Adrenal gland (tissue), 12 donors: ENCODE data around the gene SIAH3. TPM values are rescaled to one million over a fixed set of nuclear protein-coding genes. Genes with fewer than 3 reads are reported as not detected.

Experiments
- DNase-seq, 7 donors: peaks; one replicate each; pipeline ENCODE4 v3.0.0-alpha.2; 2019 to 2020
- H3K27ac ChIP-seq, 5 donors: fragments of 200-600 bp; sonication (generic) in 4 of 5; 1 replicate in 3 of 5; 2 replicates in 2 of 5; pipeline versions ENCODE4 v1.5.1 to v1.8.0; 2016 to 2020; ENCODE audit warnings: mild to moderate bottlenecking in 1 of 5
- H3K27me3 ChIP-seq: fragments of 200-600 bp; 2 replicates; pipeline ENCODE4 v1.8.0; 2021
- H3K36me3 ChIP-seq, 2 donors: fragments of 200-600 bp; replicated peaks in 1 of 2; 1 replicate in 1 of 2; 2 replicates in 1 of 2; pipeline versions ENCODE4 v1.5.1 to v1.8.0; 2018 to 2022
- H3K4me1 ChIP-seq, 2 donors: fragments of 200-600 bp; replicated peaks in 1 of 2; 1 replicate in 1 of 2; 2 replicates in 1 of 2; pipeline versions ENCODE4 v1.5.1 to v1.8.0; 2018 to 2021
- H3K4me3 ChIP-seq, 4 donors: fragments of 200-600 bp; sonication (generic) in 3 of 4; one replicate each; pipeline ENCODE4 v1.5.1; 2016 to 2018
- H3K9me3 ChIP-seq, 3 donors: fragments of 200-600 bp; sonication (generic) in 1 of 3; replicated peaks in 1 of 3; 1 replicate in 2 of 3; 2 replicates in 1 of 3; pipeline versions ENCODE4 v1.5.1 to v1.8.0; 2016 to 2021
- POLR2A ChIP-seq, 2 donors: fragments of 450-650 bp; IDR thresholded peaks; one replicate each; pipeline ENCODE4 v1.6.1; 2017; ENCODE audit warnings: antibody characterized with exemption in 2 of 2, mild to moderate bottlenecking in 2 of 2, moderate library complexity in 1 of 2
- WGBS, 4 donors: extraction: QIAGEN DNeasy Blood & Tissue Kit in 2 of 4; methylation state at CpG; one replicate each; pipeline versions ENCODE4 v1.1.5 to v1.1.7; 2013 to 2017; 5-methylcytosine and 5-hydroxymethylcytosine counted together
- intact Hi-C, 2 donors: fragments of 100-400 bp; cut with DNase I; formaldehyde crosslinking; loops; one replicate each; pipeline versions ENCODE4 v1.14.1 to v1.15.0; 2022 to 2023
- polyA plus RNA-seq, 3 donors: library from polyadenylated mRNA; stranded (reverse); fragments of 200-250 nt in 2 of 3; fragments of 350-450 nt in 1 of 3; fragmentation: Illumina TruSeq in 1 of 3; extraction: RNeasy Lipid Tissue Mini Kit (QIAGEN cat#74804) in 1 of 3; gene quantifications; one replicate each; pipeline ENCODE4 v1.2.3, GENCODE V29; 2013 to 2014
- total RNA-seq, 9 donors: library from RNA; depleted of rRNA in 4 of 9; stranded (reverse); fragments of >200 nt in 4 of 9; fragments of 120-200 nt in 1 of 9; fragmentation: NEBNext Ultra II Directional in 1 of 9; extraction: Animal tissue kit (Norgen Biotek cat#: 25700) in 1 of 9; gene quantifications; one replicate each; pipeline versions ENCODE4 v1.1.0 to v1.2.4, GENCODE V29; 2013 to 2023
- TF ChIP-seq, protein P1 (sequence below), 6 experiments: fragments of 450-650 bp in 4 of 6; fragments of 200-600 bp in 2 of 6; sonication (generic) in 1 of 6; IDR thresholded peaks; 1 replicate in 5 of 6; 2 replicates in 1 of 6; pipeline versions ENCODE4 v1.5.1 to v1.8.0; 2016 to 2021; ENCODE audit warnings: antibody characterized with exemption in 6 of 6, mild to moderate bottlenecking in 2 of 6, moderate library complexity in 1 of 6
- donor health status: healthy with polysubstance abuse.
- donor health status: Bipolar disorder and iron deficiency.
- donor health status: DM: yes; HTN: yes; CAD: no.
- donor health status: DM: no; HTN: no; CAD: no.
- donor health status: DM: no; HTN: no; CAD: no.
- donor health status: DM: yes; HTN: yes; CAD: no.

SIAH3 gene
- total and polyA plus RNA-seq, 12 donors, result 0.03 to 0.64 (median 0.24) TPM

DNA sequence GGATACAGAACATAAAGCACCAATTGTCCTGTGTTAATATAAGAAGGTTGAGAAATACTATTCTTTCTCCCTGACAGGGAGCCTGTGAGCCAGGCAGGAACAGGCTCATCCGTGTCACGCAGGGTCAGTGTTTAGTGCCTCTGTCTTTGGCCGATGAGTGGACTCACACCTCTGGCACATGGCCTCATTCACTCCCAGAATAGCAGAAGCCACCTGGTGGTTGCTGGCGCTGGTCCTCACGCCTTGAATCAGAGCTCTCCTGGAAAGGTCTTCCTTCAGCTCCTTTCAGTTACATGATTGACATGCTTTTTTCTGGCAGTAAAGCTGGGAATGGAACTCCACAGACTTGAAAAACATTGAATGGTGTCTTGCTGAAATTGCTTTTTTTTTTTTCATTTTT is 28.1 kb upstream of the SIAH3 start:
- Histone ChIP-seq H3K27me3 (no peaks in the 10 kb centered on the region), H3K36me3 (no peaks in the 10 kb centered on the region), H3K27ac (no peak overlapping the region), H3K9me3 (no peaks in the 10 kb centered on the region), H3K4me3 (no peak overlapping the region), H3K4me1 (no peaks in the 10 kb centered on the region)
- intact Hi-C loops, result no loop called here
- TF ChIP-seq, protein P1, sequence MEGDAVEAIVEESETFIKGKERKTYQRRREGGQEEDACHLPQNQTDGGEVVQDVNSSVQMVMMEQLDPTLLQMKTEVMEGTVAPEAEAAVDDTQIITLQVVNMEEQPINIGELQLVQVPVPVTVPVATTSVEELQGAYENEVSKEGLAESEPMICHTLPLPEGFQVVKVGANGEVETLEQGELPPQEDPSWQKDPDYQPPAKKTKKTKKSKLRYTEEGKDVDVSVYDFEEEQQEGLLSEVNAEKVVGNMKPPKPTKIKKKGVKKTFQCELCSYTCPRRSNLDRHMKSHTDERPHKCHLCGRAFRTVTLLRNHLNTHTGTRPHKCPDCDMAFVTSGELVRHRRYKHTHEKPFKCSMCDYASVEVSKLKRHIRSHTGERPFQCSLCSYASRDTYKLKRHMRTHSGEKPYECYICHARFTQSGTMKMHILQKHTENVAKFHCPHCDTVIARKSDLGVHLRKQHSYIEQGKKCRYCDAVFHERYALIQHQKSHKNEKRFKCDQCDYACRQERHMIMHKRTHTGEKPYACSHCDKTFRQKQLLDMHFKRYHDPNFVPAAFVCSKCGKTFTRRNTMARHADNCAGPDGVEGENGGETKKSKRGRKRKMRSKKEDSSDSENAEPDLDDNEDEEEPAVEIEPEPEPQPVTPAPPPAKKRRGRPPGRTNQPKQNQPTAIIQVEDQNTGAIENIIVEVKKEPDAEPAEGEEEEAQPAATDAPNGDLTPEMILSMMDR (IDR thresholded peaks at IDR 0.05), result peak in 4 of 6 experiments; percentile 22 to 41 (median 26)
- TF ChIP-seq POLR2A (IDR thresholded peaks at IDR 0.05), result no peak
- DNase-seq, result peak in 6 of 7 donors; percentile 12 to 78 (median 34)
- 24 to 55% (median 44%) methylated on average over 5 of the region's 5 CpGs for WGBS, 4 donors

DNA sequence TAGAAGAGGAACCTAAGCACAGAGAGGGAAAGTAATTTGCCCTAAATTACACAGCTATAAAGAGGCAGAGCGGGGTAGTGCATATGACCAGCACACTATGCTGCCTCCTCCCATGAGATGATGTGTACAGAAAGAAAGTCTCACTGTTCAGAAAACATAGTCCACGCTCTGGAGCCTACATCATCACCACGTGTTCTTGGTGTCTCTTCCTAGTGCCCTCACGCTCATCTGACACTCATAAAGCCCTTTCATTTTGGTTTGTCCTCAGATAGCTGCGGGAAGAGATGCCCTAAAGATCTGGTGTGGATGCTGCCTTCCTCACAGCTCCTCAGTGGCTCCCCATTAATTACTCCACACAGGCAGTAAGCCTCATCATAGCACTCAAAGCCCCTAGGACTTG is 27.4 kb upstream of the SIAH3 start:
- no peak for DNase-seq
- Histone ChIP-seq H3K4me1 (no peaks in the 10 kb centered on the region), H3K36me3 (no peaks in the 10 kb centered on the region), H3K9me3 (no peaks in the 10 kb centered on the region), H3K27ac (no peak overlapping the region), H3K4me3 (no peak overlapping the region), H3K27me3 (no peaks in the 10 kb centered on the region)
- WGBS, 4 donors, result 89 to 92% (median 90%) methylated on average over 5 of the region's 5 CpGs
- TF ChIP-seq, protein P1 (IDR thresholded peaks at IDR 0.05), result no peak
- no peak for TF ChIP-seq POLR2A (IDR thresholded peaks at IDR 0.05)
- intact Hi-C loops, result no loop called here

DNA sequence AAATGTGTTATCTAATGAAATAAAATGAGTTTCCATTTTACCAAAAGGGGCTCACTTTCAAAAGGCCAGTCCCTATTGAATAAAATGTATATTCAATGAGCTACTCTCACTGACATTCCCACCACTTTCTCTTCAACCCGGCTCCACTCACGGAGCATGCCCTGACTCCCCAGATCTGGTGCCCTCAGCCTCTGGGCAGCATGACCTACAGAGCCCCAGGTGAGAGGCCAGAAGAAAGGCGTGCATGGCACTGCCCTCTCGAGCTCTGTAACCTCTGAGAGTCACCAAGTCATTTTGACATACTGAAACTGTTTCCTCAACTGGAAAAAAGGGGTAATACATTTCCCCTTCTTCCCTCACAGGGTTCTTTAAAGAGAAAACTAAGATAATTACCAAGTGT is 25.2 kb upstream of the SIAH3 start:
- Histone ChIP-seq H3K4me1 (no peaks in the 10 kb centered on the region), H3K4me3 (no peak overlapping the region), H3K9me3 (no peaks in the 10 kb centered on the region), H3K27ac (no peak overlapping the region), H3K27me3 (no peaks in the 10 kb centered on the region), H3K36me3 (no peaks in the 10 kb centered on the region)
- intact Hi-C loops, result no loop called here
- TF ChIP-seq, protein P1 (IDR thresholded peaks at IDR 0.05), result no peak
- TF ChIP-seq POLR2A (IDR thresholded peaks at IDR 0.05), result no peak
- DNase-seq, result no peak
- 82 to 93% (median 90%) methylated on average over 4 of the region's 4 CpGs for WGBS, 4 donors

DNA sequence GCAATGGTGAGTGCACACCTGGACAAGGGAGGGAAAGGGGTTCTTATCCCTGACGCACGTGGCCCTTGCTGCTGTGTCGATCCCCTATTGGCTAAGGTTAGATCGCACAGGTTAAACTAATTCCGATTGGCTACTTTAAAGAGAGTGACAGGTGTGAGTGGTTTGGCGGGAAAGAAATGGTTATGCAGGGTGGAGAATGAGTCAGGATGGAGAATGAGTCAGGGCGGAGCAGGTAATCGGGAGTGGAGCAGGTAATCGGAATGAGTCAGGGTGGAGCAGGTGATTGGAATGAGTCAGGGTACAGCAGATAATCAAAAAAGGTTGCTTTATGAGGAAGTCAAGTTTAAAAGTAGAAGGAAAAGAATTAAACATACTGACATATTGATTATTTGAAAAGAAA is 24.4 kb upstream of the SIAH3 start:
- Histone ChIP-seq H3K9me3 (no peaks in the 10 kb centered on the region), H3K4me3 (no peak overlapping the region), H3K27me3 (no peaks in the 10 kb centered on the region), H3K27ac (no peak overlapping the region), H3K36me3 (no peaks in the 10 kb centered on the region), H3K4me1 (no peaks in the 10 kb centered on the region)
- no peak for TF ChIP-seq POLR2A (IDR thresholded peaks at IDR 0.05)
- TF ChIP-seq, protein P1 (IDR thresholded peaks at IDR 0.05), result no peak
- intact Hi-C loops, result no loop called here
- 81 to 94% (median 90%) methylated on average over 9 of the region's 9 CpGs for WGBS, 4 donors
- DNase-seq, result no peak
